GM19468 (cell line): Measurements from ENCODE around the gene FBXO47.
"Not testable (repeated sequence)": the region's sequence is repeated elsewhere in the genome, so short reads cannot be mapped to it uniquely, and the experiment has no call there.

ENCODE experiments used
- ATAC-seq: cut with Tn5 transposase; IDR thresholded peaks from one replicate; pipeline ENCODE4 v1.9.1; 2021; ENCODE audit warnings: mild to moderate bottlenecking, moderate library complexity, moderate number of reproducible peaks; ENCODE audit not compliant: unreplicated experiment; ENCODE audit errors: extremely low read depth

Gene FBXO47

GRCh38 chr17:38981636-38982035 lies 14.4 kb upstream of the FBXO47 start:
- ATAC-seq, result no peak

- ATAC-seq, result no peak
Observed at GRCh38 chr17:38980490-38981217, 13.5 kb upstream of the FBXO47 start.

- no peak for ATAC-seq
Observed at GRCh38 chr17:38978180-38978579, 11.0 kb upstream of the FBXO47 start.

GRCh38 chr17:38976187-38976551 lies 9.0 kb upstream of the FBXO47 start:
- ATAC-seq, result not testable (repeated sequence)

GRCh38 chr17:38970804-38971203 lies 3.6 kb upstream of the FBXO47 start:
- no peak for ATAC-seq

GRCh38 chr17:38970128-38970527 lies 2.9 kb upstream of the FBXO47 start:
- no peak for ATAC-seq

- ATAC-seq, result no peak
Observed at GRCh38 chr17:38969281-38969680, 2.1 kb upstream of the FBXO47 start.

- ATAC-seq, result no peak
Observed at GRCh38 chr17:38961413-38961812, 5.8 kb downstream of the FBXO47 start.

- ATAC-seq, result no peak
Observed at GRCh38 chr17:38960402-38960801, 6.8 kb downstream of the FBXO47 start.

- no peak for ATAC-seq
Observed at GRCh38 chr17:38959508-38959907, 7.7 kb downstream of the FBXO47 start.

GRCh38 chr17:38958756-38959155 lies 8.4 kb downstream of the FBXO47 start:
- ATAC-seq, result no peak

GRCh38 chr17:38958326-38958725 lies 8.9 kb downstream of the FBXO47 start:
- ATAC-seq, result no peak

GRCh38 chr17:38953800-38954199 lies 13.4 kb downstream of the FBXO47 start:
- not testable (repeated sequence) for ATAC-seq

GRCh38 chr17:38947189-38947588 lies 20.0 kb downstream of the FBXO47 start:
- no peak for ATAC-seq

GRCh38 chr17:38943607-38944006 lies 23.6 kb downstream of the FBXO47 start:
- ATAC-seq, result no peak

GRCh38 chr17:38942696-38943334 lies 24.4 kb downstream of the FBXO47 start:
- no peak for ATAC-seq

GRCh38 chr17:38940404-38940803 lies 26.8 kb downstream of the FBXO47 start:
- no peak for ATAC-seq

- no peak for ATAC-seq
Observed at GRCh38 chr17:38939987-38940386, 27.2 kb downstream of the FBXO47 start.

GRCh38 chr17:38933962-38934361 lies 33.2 kb downstream of the FBXO47 start:
- ATAC-seq, result not testable (repeated sequence)

- not testable (repeated sequence) for ATAC-seq
Observed at GRCh38 chr17:38930782-38931181, 36.4 kb downstream of the FBXO47 start.

GRCh38 chr17:38926293-38927070 lies 40.7 kb downstream of the FBXO47 start:
- ATAC-seq, result no peak
